ENCODE data around the gene GNPTG. TPM values are rescaled to one million over a fixed set of nuclear protein-coding genes. Genes with fewer than 3 reads are reported as not detected.

The GNPTG gene
- total RNA-seq, result 58.3 TPM

- ATAC-seq, result peak; percentile 81
- DNase-seq (ENCODE audit: low spot score), result peak; percentile 87
Measured at GRCh38 chr16:1351582-1352362, at the start of gene GNPTG, which contains the start of gene TSR3. Gene GNPTG (plus strand): TSS chr16:1351931. CDS start chr16:1351966, 35 bp downstream. Gene TSR3 (minus strand): TSS chr16:1351878. CDS start chr16:1351804, 74 bp downstream.

GRCh38 chr16:1305823-1306222 lies 45.9 kb upstream of the GNPTG start:
- no peak for ATAC-seq
- DNase-seq (ENCODE audit: low spot score), result no peak

- DNase-seq (ENCODE audit: low spot score) (no peak), ATAC-seq (no peak)
Measured at GRCh38 chr16:1306334-1306733, 45.4 kb upstream of the GNPTG start.

GRCh38 chr16:1308036-1308976 lies 43.4 kb upstream of the GNPTG start:
- no peak for ATAC-seq
- no peak for DNase-seq (ENCODE audit: low spot score)

GRCh38 chr16:1308977-1309885 lies 42.5 kb upstream of the GNPTG start, which contains the start of gene UBE2I:
Gene UBE2I (plus strand): TSS chr16:1309636. CDS start chr16:1314031, 4,395 bp downstream.
- peak; percentile 86 for ATAC-seq
- DNase-seq (ENCODE audit: low spot score), result peak; percentile 99

GRCh38 chr16:1309888-1310831 lies 41.6 kb upstream of the GNPTG start:
- DNase-seq (ENCODE audit: low spot score), result peak; percentile 59

GRCh38 chr16:1310832-1311200 lies 40.9 kb upstream of the GNPTG start:
- no peak for ATAC-seq
- no peak for DNase-seq (ENCODE audit: low spot score)

More at GRCh38 chr16:1309888-1310831, 41.6 kb upstream of the GNPTG start:
- ATAC-seq, result peak; percentile 8

- no peak for ATAC-seq
- peak; percentile 45 for DNase-seq (ENCODE audit: low spot score)
Measured at GRCh38 chr16:1311212-1311737, 40.5 kb upstream of the GNPTG start.

GRCh38 chr16:1311738-1312466 lies 39.8 kb upstream of the GNPTG start:
- DNase-seq (ENCODE audit: low spot score) (peak; percentile 46), ATAC-seq (no peak)

- no peak for DNase-seq (ENCODE audit: low spot score)
- no peak for ATAC-seq
Measured at GRCh38 chr16:1312467-1312816, 39.3 kb upstream of the GNPTG start.

GRCh38 chr16:1312903-1313302 lies 38.8 kb upstream of the GNPTG start:
- DNase-seq (ENCODE audit: low spot score) (no peak), ATAC-seq (no peak)

- ATAC-seq (no peak), DNase-seq (ENCODE audit: low spot score) (no peak)
Measured at GRCh38 chr16:1313721-1314369, 37.9 kb upstream of the GNPTG start.

- ATAC-seq (no peak), DNase-seq (ENCODE audit: low spot score) (no peak)
Measured at GRCh38 chr16:1314399-1315068, 37.2 kb upstream of the GNPTG start.

GRCh38 chr16:1315081-1316032 lies 36.4 kb upstream of the GNPTG start:
- DNase-seq (ENCODE audit: low spot score), result no peak
- no peak for ATAC-seq

- DNase-seq (ENCODE audit: low spot score) (no peak), ATAC-seq (no peak)
Measured at GRCh38 chr16:1316033-1316405, 35.7 kb upstream of the GNPTG start.

All from left lobe of liver (tissue), 2 donors.